H9 (cell line): ENCODE results near the gene UNC80. TPM values are rescaled to one million over a fixed set of nuclear protein-coding genes. Genes with fewer than 3 reads are reported as not detected.
A peak's percentile ranks its signal among the peaks of the same experiment; 100 is the strongest.

Experiments used
- DNase-seq: peaks from one replicate; pipeline ENCODE4 v3.0.0-alpha.2; 2017
- H2AFZ ChIP-seq: one replicate; pipeline ENCODE4 v1.6.1; 2013; ENCODE audit warnings: mild to moderate bottlenecking, low read length, control low read depth, moderate library complexity
- H2AK5ac ChIP-seq: 2 replicates; pipeline ENCODE4 v1.6.1; 2013; ENCODE audit warnings: low read length, control low read depth, mixed read lengths; ENCODE audit not compliant: insufficient read length
- H2BK120ac ChIP-seq: one replicate; pipeline ENCODE4 v1.6.1; 2013; ENCODE audit warnings: low read depth, mild to moderate bottlenecking, low read length, control low read depth, inconsistent platforms; ENCODE audit not compliant: poor library complexity, severe bottlenecking
- H2BK12ac ChIP-seq: 2 replicates; pipeline ENCODE4 v1.6.1; 2013; ENCODE audit warnings: low read length, control low read depth, mixed read lengths, low read depth; ENCODE audit not compliant: insufficient read length
- H2BK15ac ChIP-seq: 2 replicates; pipeline ENCODE4 v1.6.1; 2013; ENCODE audit warnings: low read depth, low read length, control low read depth
- H2BK20ac ChIP-seq: one replicate; pipeline ENCODE4 v1.6.1; 2013; ENCODE audit warnings: low read depth, mild to moderate bottlenecking, low read length, control low read depth, inconsistent platforms; ENCODE audit not compliant: poor library complexity, severe bottlenecking
- H2BK5ac ChIP-seq: 2 replicates; pipeline ENCODE4 v1.6.1; 2013; ENCODE audit warnings: low read length, control low read depth, mixed read lengths; ENCODE audit not compliant: insufficient read length
- H3K14ac ChIP-seq: 2 replicates; pipeline ENCODE4 v1.6.1; 2013; ENCODE audit warnings: low read length, control low read depth; ENCODE audit not compliant: insufficient read depth
- H3K18ac ChIP-seq: 2 replicates; pipeline ENCODE4 v1.6.1; 2013; ENCODE audit warnings: low read depth, mild to moderate bottlenecking, mixed read lengths, low read length, control low read depth; ENCODE audit not compliant: insufficient read length
- H3K23ac ChIP-seq: 2 replicates; pipeline ENCODE4 v1.6.1; 2013; ENCODE audit warnings: low read length, control low read depth, mixed read lengths, low read depth; ENCODE audit not compliant: insufficient read length
- H3K23me2 ChIP-seq: 2 replicates; pipeline ENCODE4 v1.6.1; 2013; ENCODE audit warnings: low read depth, mild to moderate bottlenecking, mixed read lengths, low read length, control low read depth; ENCODE audit not compliant: insufficient read length, poor library complexity, severe bottlenecking
- H3K27ac ChIP-seq: 2 replicates; pipeline ENCODE4 v1.5.1; 2013; ENCODE audit warnings: low read length, control low read depth, mixed read lengths, low read depth; ENCODE audit not compliant: insufficient read length
- H3K27me3 ChIP-seq: 2 replicates; pipeline ENCODE4 v1.6.1; 2013; ENCODE audit warnings: low read length, control low read depth, inconsistent platforms; ENCODE audit not compliant: insufficient read depth
- H3K4ac ChIP-seq: 2 replicates; pipeline ENCODE4 v1.6.1; 2013; ENCODE audit warnings: low read depth, mild to moderate bottlenecking, control low read depth, inconsistent platforms, low read length, moderate library complexity
- H3K4me1 ChIP-seq: 2 replicates; pipeline ENCODE4 v1.6.1; 2013; ENCODE audit warnings: low read length, control low read depth, inconsistent platforms; ENCODE audit not compliant: insufficient read depth
- H3K4me2 ChIP-seq: 2 replicates; pipeline ENCODE4 v1.6.1; 2013; ENCODE audit warnings: low read length, control low read depth, mixed read lengths; ENCODE audit not compliant: insufficient read length, insufficient read depth
- H3K56ac ChIP-seq: 2 replicates; pipeline ENCODE4 v1.6.1; 2013; ENCODE audit warnings: low read depth, mild to moderate bottlenecking, mixed read lengths, low read length, control low read depth; ENCODE audit not compliant: insufficient read length
- H3K79me1 ChIP-seq: 2 replicates; pipeline ENCODE4 v1.6.1; 2013; ENCODE audit warnings: low read depth, mild to moderate bottlenecking, moderate library complexity, low read length, control low read depth, inconsistent platforms; ENCODE audit not compliant: insufficient read depth, poor library complexity, severe bottlenecking
- H3K79me2 ChIP-seq: 2 replicates; pipeline ENCODE4 v1.6.1; 2013; ENCODE audit warnings: low read length, control low read depth, inconsistent platforms; ENCODE audit not compliant: insufficient read depth
- H3K9ac ChIP-seq: 2 replicates; pipeline ENCODE4 v1.6.1; 2013; ENCODE audit warnings: low read length, control low read depth, mixed read lengths; ENCODE audit not compliant: insufficient read length; ENCODE audit errors: extremely low read depth
- H3K9me3 ChIP-seq: one replicate; pipeline ENCODE4 v1.6.1; 2013; ENCODE audit warnings: low read depth, low read length, inconsistent platforms; ENCODE audit not compliant: control insufficient read depth
- H3T11ph ChIP-seq: one replicate; pipeline ENCODE4 v1.6.1; 2013; ENCODE audit warnings: mild to moderate bottlenecking, low read length, control low read depth, inconsistent platforms
- H4K20me1 ChIP-seq: one replicate; pipeline ENCODE4 v1.6.1; 2013; ENCODE audit not compliant: control insufficient read depth, insufficient read length, insufficient read depth
- H4K5ac ChIP-seq: 2 replicates; pipeline ENCODE4 v1.6.1; 2013; ENCODE audit warnings: low read depth, mild to moderate bottlenecking, mixed read lengths, low read length, control low read depth; ENCODE audit not compliant: insufficient read length
- H4K8ac ChIP-seq: replicated peaks from 2 replicates; pipeline ENCODE4 v1.6.1; 2013; ENCODE audit warnings: low read length, control low read depth, mixed read lengths, low read depth; ENCODE audit not compliant: insufficient read length
- H4K91ac ChIP-seq: 2 replicates; pipeline ENCODE4 v1.6.1; 2013; ENCODE audit warnings: low read depth, mild to moderate bottlenecking, moderate library complexity, mixed read lengths, low read length, control low read depth; ENCODE audit not compliant: insufficient read length
- H3K27ac Mint-ChIP-seq, 3 experiments: 2 replicates in 2 of 3; 3 replicates in 1 of 3; pipeline ENCODE4 v1.8.0; 2020 to 2021; ENCODE audit warnings: mixed read lengths in 3 of 3, mild to moderate bottlenecking in 1 of 3, moderate library complexity in 1 of 3
- H3K27me3 Mint-ChIP-seq: 2 replicates; pipeline ENCODE4 v1.8.0; 2021; ENCODE audit warnings: low read depth, mild to moderate bottlenecking, moderate library complexity, mixed read lengths
- H3K36me3 Mint-ChIP-seq, 3 experiments: 2 replicates in 2 of 3; 3 replicates in 1 of 3; pipeline ENCODE4 v1.8.0; 2020 to 2021; ENCODE audit warnings: low read depth in 3 of 3, mixed read lengths in 3 of 3; ENCODE audit not compliant: insufficient read depth in 1 of 3
- H3K4me1 Mint-ChIP-seq, 2 experiments: 2 replicates each; pipeline ENCODE4 v1.8.0; 2020; ENCODE audit warnings: mixed read lengths in 2 of 2
- H3K4me3 Mint-ChIP-seq, 2 experiments: 2 replicates in 1 of 2; 3 replicates in 1 of 2; pipeline ENCODE4 v1.8.0; 2020 to 2021; ENCODE audit warnings: mild to moderate bottlenecking in 2 of 2, mixed read lengths in 2 of 2, moderate library complexity in 1 of 2
- H3K9me3 Mint-ChIP-seq, 2 experiments: 2 replicates in 1 of 2; 3 replicates in 1 of 2; pipeline ENCODE4 v1.8.0; 2020; ENCODE audit warnings: mild to moderate bottlenecking in 2 of 2, mixed read lengths in 2 of 2, moderate library complexity in 1 of 2
- CTCF ChIP-seq: fragments of 200-600 bp; sonication (generic); conservative IDR thresholded peaks from 3 replicates; pipeline ENCODE4 v1.8.0; 2021; ENCODE audit warnings: antibody characterized with exemption, mild to moderate bottlenecking
- WGBS: extraction: QIAGEN DNeasy Blood & Tissue Kit; methylation state at CpG from one replicate; pipeline ENCODE4 v1.1.7; 2013; ENCODE audit warnings: missing lambda C conversion rate, low lambda C conversion rate, mixed read lengths; ENCODE audit not compliant: insufficient read length; ENCODE audit errors: extremely low coverage; 5-methylcytosine and 5-hydroxymethylcytosine counted together
- total RNA-seq: library from RNA; stranded (reverse); gene quantifications from 2 replicates; pipeline ENCODE4 v1.2.1, GENCODE V29; 2021

The UNC80 gene
- total RNA-seq, 1 experiment from 2014 or later: 0.52 TPM

- H3K4me3 Mint-ChIP-seq: no peak overlapping the region
- Histone ChIP-seq H3K79me2 (no peaks in the 10 kb centered on the region), H3K56ac (no peak overlapping the region), H3K23me2 (no peaks in the 10 kb centered on the region), H4K5ac (no peak overlapping the region), H3K23ac (no peak overlapping the region), H3K4me1 (no peaks in the 10 kb centered on the region), H4K8ac (no peak overlapping the region), H2BK20ac (no peak overlapping the region), H3K18ac (no peak overlapping the region), H3K4me2 (no peak overlapping the region), H4K91ac (no peak overlapping the region), H3K9me3 (no peaks in the 10 kb centered on the region), H3K27me3 (no peaks in the 10 kb centered on the region), H4K20me1 (no peaks in the 10 kb centered on the region), H3T11ph (no peak overlapping the region), H3K9ac (no peak overlapping the region), H2BK15ac (no peak overlapping the region), H3K79me1 (no peaks in the 10 kb centered on the region), H3K4ac (no peak overlapping the region), H2BK12ac (no peak overlapping the region), H2AK5ac (no peak overlapping the region), H2BK5ac (no peak overlapping the region), H2AFZ (no peak overlapping the region), H2BK120ac (no peak overlapping the region), H3K14ac (no peak overlapping the region), H3K27ac (no peak overlapping the region)
- peaks cover 10 to 33% (median 21%) of the 10 kb centered on the region in 3 experiments for H3K36me3 Mint-ChIP-seq
- DNase-seq: no peak
- H3K4me1 Mint-ChIP-seq: no peaks in the 10 kb centered on the region
- H3K9me3 Mint-ChIP-seq: no peaks in the 10 kb centered on the region
- 0 out of 7 replicates have a peak overlapping the region, but pooled peaks of 1 of the 3 experiments have one; percentile 15 for H3K27ac Mint-ChIP-seq
- no CpG with 5 or more reads among the region's 2 CpGs for WGBS
- TF ChIP-seq CTCF: no peak
- H3K27me3 Mint-ChIP-seq: no peaks in the 10 kb centered on the region
Measured at GRCh38 chr2:210028178-210028577, 256.5 kb downstream of the UNC80 start.
